AG09309 (cell line): ENCODE measurements around the gene TTLL13.

Experiments used
- DNase-seq: peaks from one replicate; pipeline ENCODE4 v3.0.0-alpha.2; 2010; ENCODE audit warnings: low read depth
- H3K4me3 ChIP-seq: 2 replicates; pipeline ENCODE4 v1.5.1; 2011; ENCODE audit warnings: mild to moderate bottlenecking, low read depth, low read length, moderate library complexity; ENCODE audit not compliant: control insufficient read depth
- CTCF ChIP-seq: IDR thresholded peaks from 2 replicates; pipeline ENCODE4 v1.5.1; 2011; ENCODE audit warnings: mild to moderate bottlenecking, low read depth, low read length, inconsistent platforms; ENCODE audit not compliant: insufficient read depth, control insufficient read depth; ENCODE audit errors: missing control alignments

TTLL13 gene

GRCh38 chr15:90203922-90204321 lies 45.4 kb upstream of the TTLL13 start:
- no peak for DNase-seq
- no peak overlapping the region for H3K4me3 ChIP-seq

GRCh38 chr15:90205050-90205848 lies 44.1 kb upstream of the TTLL13 start:
- H3K4me3 ChIP-seq: no peak overlapping the region
- DNase-seq: no peak
- TF ChIP-seq CTCF: no peak

More at GRCh38 chr15:90203922-90204321, 45.4 kb upstream of the TTLL13 start:
- TF ChIP-seq CTCF: no peak

- TF ChIP-seq CTCF: no peak
- H3K4me3 ChIP-seq: no peak overlapping the region
- no peak for DNase-seq
Measured at GRCh38 chr15:90205886-90206285, 43.5 kb upstream of the TTLL13 start.

GRCh38 chr15:90207252-90207651 lies 42.1 kb upstream of the TTLL13 start:
- DNase-seq: no peak
- no peak overlapping the region for H3K4me3 ChIP-seq
- TF ChIP-seq CTCF: no peak

- TF ChIP-seq CTCF: no peak
- DNase-seq: no peak
- H3K4me3 ChIP-seq: no peak overlapping the region
Measured at GRCh38 chr15:90208356-90208755, 41.0 kb upstream of the TTLL13 start.

- no peak overlapping the region for H3K4me3 ChIP-seq
- TF ChIP-seq CTCF: no peak
- DNase-seq: no peak
Measured at GRCh38 chr15:90209591-90209990, 39.8 kb upstream of the TTLL13 start.

GRCh38 chr15:90210593-90210992 lies 38.8 kb upstream of the TTLL13 start:
- DNase-seq: no peak
- no peak overlapping the region for H3K4me3 ChIP-seq
- no peak for TF ChIP-seq CTCF
